Measurements from ENCODE around the gene GRAMD1B.

- TF ChIP-seq CTCF (IDR thresholded peaks at IDR 0.05), result no peak
- TF ChIP-seq POLR2AphosphoS5 (IDR thresholded peaks at IDR 0.05), result no peak
Measured at GRCh38 chr11:123391646-123392348, 38.3 kb upstream of the GRAMD1B start.

Data from breast epithelium (tissue), 3 donors.